CD4-positive, alpha-beta memory T cell (primary cell): ENCODE measurements around the gene OBSCN. TPM values are rescaled to one million over a fixed set of nuclear protein-coding genes. Genes with fewer than 3 reads are reported as not detected.

ENCODE experiments used
- microRNA-seq: library from miRNA; unstranded; fragments of <30 nt; microRNA quantifications from one replicate; pipeline ENCODE4 v1.2.0, GENCODE V29; 2021; ENCODE audit warnings: borderline replicate concordance, borderline number of aligned reads, borderline microRNAs expressed, mixed read lengths
- polyA plus RNA-seq, 2 donors: library from polyadenylated mRNA; unstranded; fragments of 300-500 nt; fragmentation: Illumina TruSeq; gene quantifications; one replicate each; pipeline ENCODE4 v1.2.3, GENCODE V29; 2021
- total RNA-seq, 2 experiments: library from RNA; stranded (reverse); gene quantifications; one replicate each; pipeline ENCODE4 v1.2.3, GENCODE V29; 2021

The OBSCN gene
- total and polyA plus RNA-seq, 4 experiments from 2014 or later = 0.19 to 91.4 (median 39.8) TPM

Small RNA genes within 50 kb of the gene (microRNA-seq; reads per million reads assigned to microRNA genes)
- gene MIR6742 = not detected

Other genes starting within 250 kb of the OBSCN start
- gene WNT3A, start 201.0 kb upstream of the OBSCN start, total RNA-seq = not detected
- gene WNT3A, start 201.0 kb upstream of the OBSCN start, polyA plus RNA-seq = not detected
- gene ARF1, start 125.3 kb upstream of the OBSCN start, total RNA-seq = 100 to 1,000 TPM; 265 to 270 TPM
- 100 to 1,000 TPM; 493 to 600 TPM for gene ARF1, start 125.3 kb upstream of the OBSCN start, polyA plus RNA-seq
- gene C1orf35, start 104.7 kb upstream of the OBSCN start, total RNA-seq = 10 to 100 TPM; 28.5 to 30.7 TPM
- 10 to 100 TPM; 16.4 to 20.0 TPM for gene C1orf35, start 104.7 kb upstream of the OBSCN start, polyA plus RNA-seq
- 10 to 100 TPM; 57.8 to 64.5 TPM for gene MRPL55, start 98.7 kb upstream of the OBSCN start, total RNA-seq
- 100 to 1,000 TPM; 108 to 157 TPM for gene MRPL55, start 98.7 kb upstream of the OBSCN start, polyA plus RNA-seq
- 100 to 1,000 TPM; 179 to 185 TPM for gene GUK1, start 67.8 kb upstream of the OBSCN start, total RNA-seq
- gene GUK1, start 67.8 kb upstream of the OBSCN start, polyA plus RNA-seq = 100 to 1,000 TPM; 382 to 488 TPM
- gene GJC2, start 58.1 kb upstream of the OBSCN start, total RNA-seq = under 1 TPM; 0.61 to 0.80 TPM
- gene GJC2, start 58.1 kb upstream of the OBSCN start, polyA plus RNA-seq = not detected
- 10 to 100 TPM; 10.9 to 12.0 TPM for gene IBA57, start 42.2 kb upstream of the OBSCN start, total RNA-seq
- 1 to 10 TPM; 1.3 to 2.9 TPM for gene IBA57, start 42.2 kb upstream of the OBSCN start, polyA plus RNA-seq
- 10 to 100 TPM; 56.6 to 61.7 TPM for gene TRIM11, start 198.8 kb downstream of the OBSCN start, total RNA-seq
- gene TRIM11, start 198.8 kb downstream of the OBSCN start, polyA plus RNA-seq = 10 to 100 TPM; 11.0 to 26.2 TPM
- under 1 TPM; 0.69 to 0.76 TPM for gene TRIM17, start 208.8 kb downstream of the OBSCN start, total RNA-seq
- gene TRIM17, start 208.8 kb downstream of the OBSCN start, polyA plus RNA-seq = under 1 TPM in 1 of 2 donors, not detected in 1; 0.25 TPM